Measurements from ENCODE around the gene ARL2.
"Not testable (repeated sequence)": the region's sequence is repeated elsewhere in the genome, so short reads cannot be mapped to it uniquely, and the experiment has no call there.

ARL2 gene

GRCh38 chr11:65013888-65014725 lies at the start of gene ARL2:
Gene ARL2 (plus strand): TSS chr11:65014160. CDS start chr11:65014208, 48 bp downstream.
- peak; percentile 66 for DNase-seq

- no peak for DNase-seq
Observed at GRCh38 chr11:64967375-64967774, 46.6 kb upstream of the ARL2 start.

- no peak for DNase-seq
Observed at GRCh38 chr11:64969209-64969608, 44.8 kb upstream of the ARL2 start.

GRCh38 chr11:64970731-64971151 lies 43.2 kb upstream of the ARL2 start:
- DNase-seq: no peak

GRCh38 chr11:64971421-64972233 lies 42.3 kb upstream of the ARL2 start, which contains the start of gene MAJIN:
Gene MAJIN (minus strand): TSS chr11:64972108. CDS start chr11:64959405, 12,703 bp downstream.
- DNase-seq: no peak

- no peak for DNase-seq
Observed at GRCh38 chr11:64974124-64974523, 39.8 kb upstream of the ARL2 start.

GRCh38 chr11:64976651-64977050 lies 37.3 kb upstream of the ARL2 start:
- DNase-seq: no peak

GRCh38 chr11:64983339-64983738 lies 30.6 kb upstream of the ARL2 start:
- DNase-seq: not testable (repeated sequence)

GRCh38 chr11:64987998-64988854 lies 25.7 kb upstream of the ARL2 start:
- no peak for DNase-seq

GRCh38 chr11:64989416-64989815 lies 24.5 kb upstream of the ARL2 start:
- no peak for DNase-seq

GRCh38 chr11:64990222-64990923 lies 23.6 kb upstream of the ARL2 start:
- DNase-seq: no peak

GRCh38 chr11:64994318-64994717 lies 19.6 kb upstream of the ARL2 start:
- no peak for DNase-seq

GRCh38 chr11:64996327-64996709 lies 17.6 kb upstream of the ARL2 start:
- DNase-seq: no peak

GRCh38 chr11:64996710-64997380 lies 17.1 kb upstream of the ARL2 start, which contains the start of gene BATF2:
Gene BATF2 (minus strand): TSS chr11:64996971. CDS start chr11:64996914, 57 bp downstream.
- DNase-seq: no peak

GRCh38 chr11:64998141-64998540 lies 15.8 kb upstream of the ARL2 start:
- no peak for DNase-seq

- DNase-seq: no peak
Observed at GRCh38 chr11:64998690-64999431, 15.1 kb upstream of the ARL2 start.

GRCh38 chr11:64999478-64999877 lies 14.5 kb upstream of the ARL2 start:
- DNase-seq: no peak

- DNase-seq: no peak
Observed at GRCh38 chr11:65002706-65003105, 11.3 kb upstream of the ARL2 start.

- DNase-seq: no peak
Observed at GRCh38 chr11:65003282-65003681, 10.7 kb upstream of the ARL2 start.

GRCh38 chr11:65003968-65004367 lies 10.0 kb upstream of the ARL2 start:
- DNase-seq: not testable (repeated sequence)

- DNase-seq: no peak
Observed at GRCh38 chr11:65008016-65008415, 5.9 kb upstream of the ARL2 start.

All from NCI-H748 treated with DMSO at 0.1 percent for 48 hours (cell line).